ENCODE data around the gene POLE.

DNA sequence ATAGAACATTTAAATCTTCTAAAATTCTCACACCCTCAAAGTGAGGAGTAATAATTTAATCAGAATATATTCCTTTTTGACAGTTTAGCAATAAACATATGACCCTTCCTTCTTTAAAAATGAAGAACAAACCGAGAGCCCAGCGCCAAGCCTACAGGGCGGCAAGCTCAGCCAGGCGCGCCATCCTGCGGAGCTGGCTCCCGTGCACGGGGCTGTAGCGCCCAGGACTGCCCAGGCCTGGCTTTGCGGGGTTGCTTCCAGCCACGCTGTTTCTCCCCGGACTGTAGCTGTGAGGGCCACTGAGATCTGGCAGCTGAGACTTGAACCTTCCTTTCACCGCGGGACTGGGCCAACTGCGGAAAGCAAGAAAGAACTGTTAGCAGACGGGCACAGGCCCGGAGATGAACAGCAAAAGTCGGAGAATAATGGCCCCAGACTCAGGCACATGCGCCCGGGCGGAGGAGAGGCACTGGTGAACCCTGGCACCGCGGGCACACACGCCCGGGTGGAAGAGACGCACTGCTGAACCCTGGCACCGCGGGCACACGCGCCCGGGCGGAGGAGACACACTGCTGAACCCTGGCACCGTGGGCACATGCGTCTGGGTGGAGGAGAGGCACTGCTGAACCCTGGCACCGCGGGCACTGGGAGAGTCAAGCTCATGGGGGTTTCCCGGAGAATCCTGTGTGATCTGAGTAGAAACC, 40.1 kb upstream of the POLE start:
- TF ChIP-seq, protein P1, sequence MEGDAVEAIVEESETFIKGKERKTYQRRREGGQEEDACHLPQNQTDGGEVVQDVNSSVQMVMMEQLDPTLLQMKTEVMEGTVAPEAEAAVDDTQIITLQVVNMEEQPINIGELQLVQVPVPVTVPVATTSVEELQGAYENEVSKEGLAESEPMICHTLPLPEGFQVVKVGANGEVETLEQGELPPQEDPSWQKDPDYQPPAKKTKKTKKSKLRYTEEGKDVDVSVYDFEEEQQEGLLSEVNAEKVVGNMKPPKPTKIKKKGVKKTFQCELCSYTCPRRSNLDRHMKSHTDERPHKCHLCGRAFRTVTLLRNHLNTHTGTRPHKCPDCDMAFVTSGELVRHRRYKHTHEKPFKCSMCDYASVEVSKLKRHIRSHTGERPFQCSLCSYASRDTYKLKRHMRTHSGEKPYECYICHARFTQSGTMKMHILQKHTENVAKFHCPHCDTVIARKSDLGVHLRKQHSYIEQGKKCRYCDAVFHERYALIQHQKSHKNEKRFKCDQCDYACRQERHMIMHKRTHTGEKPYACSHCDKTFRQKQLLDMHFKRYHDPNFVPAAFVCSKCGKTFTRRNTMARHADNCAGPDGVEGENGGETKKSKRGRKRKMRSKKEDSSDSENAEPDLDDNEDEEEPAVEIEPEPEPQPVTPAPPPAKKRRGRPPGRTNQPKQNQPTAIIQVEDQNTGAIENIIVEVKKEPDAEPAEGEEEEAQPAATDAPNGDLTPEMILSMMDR (IDR thresholded peaks at IDR 0.05) = no peak
- TF ChIP-seq POLR2A (IDR thresholded peaks at IDR 0.05) (no peak), POLR2AphosphoS5 (IDR thresholded peaks at IDR 0.05) (no peak)

All from gastroesophageal sphincter (tissue), 3 donors.